K562 (cell line): Measurements from ENCODE around the gene SAP30BP. TPM values are rescaled to one million over a fixed set of nuclear protein-coding genes. Genes with fewer than 3 reads are reported as not detected.

Source experiments
- ARID1B ChIP-seq: fragments of 450-650 bp; IDR thresholded peaks from 2 replicates; pipeline ENCODE4 v1.6.1; 2016; ENCODE audit warnings: antibody characterized with exemption, mild to moderate bottlenecking, inconsistent platforms
- BDP1 ChIP-seq: IDR thresholded peaks from 3 replicates; pipeline ENCODE4 v1.6.1; 2011; ENCODE audit not compliant: insufficient read length, insufficient read depth
- BRD9 ChIP-seq: fragments of 450-650 bp; IDR thresholded peaks from 2 replicates; pipeline ENCODE4 v1.6.1; 2018; ENCODE audit warnings: low read depth; ENCODE audit not compliant: partially characterized antibody
- CHCHD3 ChIP-seq: fragments of 250-450 bp; sonication (Bioruptor Pico); IDR thresholded peaks from 2 replicates; pipeline ENCODE4 v2.1.2; 2022; ENCODE audit warnings: mild to moderate bottlenecking
- CTBP1 ChIP-seq: fragments of 450-650 bp; IDR thresholded peaks from 2 replicates; pipeline ENCODE4 v1.6.1; 2016; ENCODE audit warnings: borderline replicate concordance
- FOXM1 ChIP-seq, 2 experiments: fragments of 450-650 bp in 1 of 2; sonication (generic) in 1 of 2; formaldehyde crosslinking in 1 of 2; IDR thresholded peaks; 2 replicates each; pipeline versions ENCODE4 v1.6.1 to v1.9.0; 2017 to 2022; ENCODE audit warnings: low read depth in 2 of 2, mild to moderate bottlenecking in 2 of 2, missing genetic modification reagents in 1 of 2, moderate library complexity in 1 of 2
- HNRNPLL ChIP-seq: fragments of 200-400 bp; formaldehyde crosslinking; IDR thresholded peaks from 2 replicates; pipeline ENCODE4 v1.6.1; 2017; ENCODE audit warnings: low read length, low read depth, mild to moderate bottlenecking; ENCODE audit not compliant: poor library complexity, severe bottlenecking
- IRF2 ChIP-seq: sonication (generic); formaldehyde crosslinking; IDR thresholded peaks from 2 replicates; pipeline ENCODE4 v1.8.1; 2022; ENCODE audit warnings: mild to moderate bottlenecking, missing genetic modification reagents
- LEF1 ChIP-seq: fragments of 450-650 bp; IDR thresholded peaks from 2 replicates; pipeline ENCODE4 v1.6.1; 2016; ENCODE audit warnings: mild to moderate bottlenecking
- MIER1 ChIP-seq: fragments of 450-650 bp; IDR thresholded peaks from 2 replicates; pipeline ENCODE4 v1.6.1; 2016; ENCODE audit warnings: antibody characterized with exemption, mild to moderate bottlenecking, low read depth
- NFXL1 ChIP-seq: fragments of 450-650 bp; formaldehyde crosslinking; IDR thresholded peaks from 2 replicates; pipeline ENCODE4 v1.4.0; 2021; ENCODE audit warnings: mild to moderate bottlenecking
- PTRF ChIP-seq: fragments of 450-650 bp; IDR thresholded peaks from 2 replicates; pipeline ENCODE4 v1.6.1; 2016; ENCODE audit warnings: mild to moderate bottlenecking, missing genetic modification characterization, missing compliant biosample characterization
- RFX5 ChIP-seq: IDR thresholded peaks from 2 replicates; pipeline ENCODE4 v1.6.1; 2011; ENCODE audit warnings: low read depth, mild to moderate bottlenecking, improper control_type of control experiment, low read length
- SMARCA4 ChIP-seq: fragments of 450-650 bp; IDR thresholded peaks from 2 replicates; pipeline ENCODE4 v1.6.1; 2016
- TAL1 ChIP-seq: fragments of 450-650 bp; IDR thresholded peaks from 2 replicates; pipeline ENCODE4 v1.6.1; 2016; ENCODE audit warnings: mild to moderate bottlenecking
- TBL1XR1 ChIP-seq, 2 experiments: IDR thresholded peaks; 2 replicates each; pipeline ENCODE4 v1.6.1; 2012; ENCODE audit warnings: improper control_type of control experiment in 2 of 2, low read length in 2 of 2, mild to moderate bottlenecking in 1 of 2
- TEAD2 ChIP-seq: fragments of 450-650 bp; IDR thresholded peaks from 2 replicates; pipeline ENCODE4 v1.6.1; 2016; ENCODE audit warnings: missing genetic modification characterization, control low read depth, missing compliant biosample characterization
- ZNF165 ChIP-seq: fragments of 250-450 bp; sonication (Bioruptor Pico); IDR thresholded peaks from 2 replicates; pipeline ENCODE4 v1.4.0; 2020; ENCODE audit warnings: borderline replicate concordance
- ZNF589 ChIP-seq: fragments of 200-800 bp; sonication (Bioruptor generic); IDR thresholded peaks from 2 replicates; pipeline ENCODE4 v1.6.1; 2016; ENCODE audit warnings: low read depth, missing genetic modification characterization, missing compliant biosample characterization
- polyA plus RNA-seq, 8 experiments: library from polyadenylated mRNA; depleted of rRNA in 4 of 8; stranded (reverse) in 5 of 8; unstranded in 3 of 8; fragments of >200 nt; fragmentation: Nextera tagmentation in 2 of 8; fragmentation: Illumina TruSeq in 1 of 8; extraction: Ambion mirVana in 2 of 8; extraction: Trizol in 1 of 8; gene quantifications; 2 replicates each; pipeline versions ENCODE4 v1.2.1 to v1.2.3, GENCODE V29; 2011 to 2014; ENCODE audit warnings: inconsistent platforms in 1 of 8, missing spikeins in 1 of 8
- total RNA-seq, 7 experiments: library from RNA; depleted of rRNA in 6 of 7; stranded (reverse); fragments of >200 nt in 6 of 7; fragmentation: Illumina TruSeq in 2 of 7; extraction: Trizol in 2 of 7; gene quantifications; 2 replicates each; pipeline versions ENCODE4 v1.2.1 to v1.2.3, GENCODE V29; 2011 to 2021; ENCODE audit warnings: low replicate concordance in 1 of 7
- TF ChIP-seq, protein P1 (sequence below): IDR thresholded peaks from 2 replicates; pipeline ENCODE4 v1.6.1; 2011; ENCODE audit warnings: borderline replicate concordance, low read depth, mild to moderate bottlenecking, moderate library complexity, low read length; ENCODE audit not compliant: insufficient read depth, poor library complexity, severe bottlenecking
- TF ChIP-seq, protein P2 (sequence below): fragments of 450-650 bp; IDR thresholded peaks from 2 replicates; pipeline ENCODE4 v1.6.1; 2016; ENCODE audit warnings: antibody characterized with exemption
- TF ChIP-seq, protein P3 (sequence below): fragments of 450-650 bp; IDR thresholded peaks from 2 replicates; pipeline ENCODE4 v1.6.1; 2016; ENCODE audit warnings: mild to moderate bottlenecking

SAP30BP gene
- total and polyA plus RNA-seq, 9 of the 15 experiments (the other 6 are each of a cell fraction or from before 2014, with no cell fraction given) = 45.3 to 154 (median 71.7) TPM

DNA sequence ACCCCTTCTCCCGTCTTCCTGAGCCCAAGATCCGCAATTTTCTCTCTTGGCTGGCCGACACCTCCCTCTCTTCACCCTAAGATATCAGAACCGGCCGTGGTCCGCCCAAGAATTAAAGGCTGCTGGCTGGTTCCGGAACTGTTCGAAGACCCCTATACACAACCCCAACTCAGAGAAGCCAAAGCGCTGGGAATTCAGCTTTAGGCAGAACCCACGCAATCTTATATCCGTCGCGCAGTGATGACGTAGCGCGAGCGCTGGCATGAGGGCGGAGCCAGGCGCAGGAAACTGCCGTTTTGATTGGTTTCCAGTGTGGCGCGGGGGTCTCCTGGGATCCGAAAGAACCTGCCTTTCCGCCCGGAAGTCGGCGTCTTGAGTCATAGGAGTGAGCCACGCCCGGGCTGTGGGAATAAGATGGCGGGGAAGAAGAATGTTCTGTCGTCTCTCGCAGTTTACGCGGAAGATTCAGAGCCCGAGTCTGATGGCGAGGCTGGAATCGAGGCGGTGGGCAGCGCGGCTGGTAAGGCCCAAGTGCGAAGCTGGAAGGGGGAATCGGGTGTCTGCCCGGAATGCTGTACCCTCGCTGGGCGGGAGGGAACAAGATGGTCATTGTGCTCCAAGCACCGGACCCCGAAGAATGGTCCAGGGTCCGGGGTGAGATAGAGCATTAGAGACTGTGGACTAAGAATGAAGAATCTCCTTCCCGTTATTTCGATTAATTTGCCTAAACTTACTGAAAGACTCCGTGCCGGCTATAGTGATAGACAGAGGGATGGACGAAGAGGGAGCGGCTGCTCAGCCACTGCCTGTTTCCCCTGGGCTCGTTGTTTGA is at the start of gene SAP30BP, which contains the start of gene RECQL5 (continued):
- TF ChIP-seq, protein P1, sequence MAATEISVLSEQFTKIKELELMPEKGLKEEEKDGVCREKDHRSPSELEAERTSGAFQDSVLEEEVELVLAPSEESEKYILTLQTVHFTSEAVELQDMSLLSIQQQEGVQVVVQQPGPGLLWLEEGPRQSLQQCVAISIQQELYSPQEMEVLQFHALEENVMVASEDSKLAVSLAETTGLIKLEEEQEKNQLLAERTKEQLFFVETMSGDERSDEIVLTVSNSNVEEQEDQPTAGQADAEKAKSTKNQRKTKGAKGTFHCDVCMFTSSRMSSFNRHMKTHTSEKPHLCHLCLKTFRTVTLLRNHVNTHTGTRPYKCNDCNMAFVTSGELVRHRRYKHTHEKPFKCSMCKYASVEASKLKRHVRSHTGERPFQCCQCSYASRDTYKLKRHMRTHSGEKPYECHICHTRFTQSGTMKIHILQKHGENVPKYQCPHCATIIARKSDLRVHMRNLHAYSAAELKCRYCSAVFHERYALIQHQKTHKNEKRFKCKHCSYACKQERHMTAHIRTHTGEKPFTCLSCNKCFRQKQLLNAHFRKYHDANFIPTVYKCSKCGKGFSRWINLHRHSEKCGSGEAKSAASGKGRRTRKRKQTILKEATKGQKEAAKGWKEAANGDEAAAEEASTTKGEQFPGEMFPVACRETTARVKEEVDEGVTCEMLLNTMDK = no peak
- TF ChIP-seq SMARCA4 (no peak), BDP1 (no peak), TEAD2 (tag) (no peak), TAL1 (no peak), RFX5 (no peak), TBL1XR1 (IDR thresholded peaks at IDR 0.05; ENCODE audit: low read length in 2 of 2) (peak in 1 of 2 experiments; percentile 87; a peak in 2 of 4 replicates), BRD9 (no peak), ZNF165 (CRISPR knock-in tag) (no peak), LEF1 (no peak), MIER1 (no peak), HNRNPLL (no peak), PTRF (tag) (no peak), CHCHD3 (no peak), CTBP1 (no peak), NFXL1 (CRISPR knock-in tag) (no peak), ZNF589 (CRISPR knock-in tag) (no peak), FOXM1 (IDR thresholded peaks at IDR 0.05; ENCODE audit: low read depth) (no peak), FOXM1 (CRISPR knock-in tag; IDR thresholded peaks at IDR 0.05; ENCODE audit: low read depth) (no peak), IRF2 (CRISPR knock-in tag) (no peak), ARID1B (no peak)
- TF ChIP-seq, protein P2, sequence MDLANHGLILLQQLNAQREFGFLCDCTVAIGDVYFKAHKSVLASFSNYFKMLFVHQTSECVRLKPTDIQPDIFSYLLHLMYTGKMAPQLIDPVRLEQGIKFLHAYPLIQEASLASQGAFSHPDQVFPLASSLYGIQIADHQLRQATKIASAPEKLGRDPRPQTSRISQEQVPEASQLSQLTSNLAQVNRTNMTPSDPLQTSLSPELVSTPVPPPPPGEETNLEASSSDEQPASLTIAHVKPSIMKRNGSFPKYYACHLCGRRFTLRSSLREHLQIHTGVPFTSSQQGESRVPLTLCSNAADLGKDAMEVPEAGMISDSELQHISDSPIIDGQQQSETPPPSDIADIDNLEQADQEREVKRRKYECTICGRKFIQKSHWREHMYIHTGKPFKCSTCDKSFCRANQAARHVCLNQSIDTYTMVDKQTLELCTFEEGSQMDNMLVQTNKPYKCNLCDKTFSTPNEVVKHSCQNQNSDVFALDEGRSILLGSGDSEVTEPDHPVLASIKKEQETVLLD = no peak
- TF ChIP-seq, protein P3, sequence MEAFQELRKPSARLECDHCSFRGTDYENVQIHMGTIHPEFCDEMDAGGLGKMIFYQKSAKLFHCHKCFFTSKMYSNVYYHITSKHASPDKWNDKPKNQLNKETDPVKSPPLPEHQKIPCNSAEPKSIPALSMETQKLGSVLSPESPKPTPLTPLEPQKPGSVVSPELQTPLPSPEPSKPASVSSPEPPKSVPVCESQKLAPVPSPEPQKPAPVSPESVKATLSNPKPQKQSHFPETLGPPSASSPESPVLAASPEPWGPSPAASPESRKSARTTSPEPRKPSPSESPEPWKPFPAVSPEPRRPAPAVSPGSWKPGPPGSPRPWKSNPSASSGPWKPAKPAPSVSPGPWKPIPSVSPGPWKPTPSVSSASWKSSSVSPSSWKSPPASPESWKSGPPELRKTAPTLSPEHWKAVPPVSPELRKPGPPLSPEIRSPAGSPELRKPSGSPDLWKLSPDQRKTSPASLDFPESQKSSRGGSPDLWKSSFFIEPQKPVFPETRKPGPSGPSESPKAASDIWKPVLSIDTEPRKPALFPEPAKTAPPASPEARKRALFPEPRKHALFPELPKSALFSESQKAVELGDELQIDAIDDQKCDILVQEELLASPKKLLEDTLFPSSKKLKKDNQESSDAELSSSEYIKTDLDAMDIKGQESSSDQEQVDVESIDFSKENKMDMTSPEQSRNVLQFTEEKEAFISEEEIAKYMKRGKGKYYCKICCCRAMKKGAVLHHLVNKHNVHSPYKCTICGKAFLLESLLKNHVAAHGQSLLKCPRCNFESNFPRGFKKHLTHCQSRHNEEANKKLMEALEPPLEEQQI = no peak
